GM12878 (cell line): ENCODE measurements around the gene CTAG1A. TPM values are rescaled to one million over a fixed set of nuclear protein-coding genes. Genes with fewer than 3 reads are reported as not detected.

ENCODE experiments used
- ATAC-seq: fragments of 200-7000 bp; cut with Tn5 transposase; 3 replicates; pipeline ENCODE4 v1.9.1; 2020; ENCODE audit warnings: mild to moderate bottlenecking, moderate library complexity
- BruUV-seq: library from RNA; stranded (reverse); fragments of 400-500 nt; replicated peaks from 2 replicates; lab custom pipeline; 2021; lab: Mats Ljungman, UMichigan
- CTCF ChIA-PET: fragments of 300-600 bp; sonication (Branson Sonifier 250); formaldehyde crosslinking; extraction: SDS; loops from one replicate; lab custom pipeline; 2021; ENCODE audit warnings: inconsistent platforms; lab: Yijun Ruan, JAX
- POLR2A ChIA-PET: fragments of 350-600 bp; formaldehyde crosslinking; extraction: SDS; loops from one replicate; lab custom pipeline; 2021; ENCODE audit warnings: inconsistent platforms; lab: Charles Lee
- RAD21 ChIA-PET: fragments of 300-600 bp; sonication (Branson Sonifier 250); formaldehyde crosslinking; loops from one replicate; lab custom pipeline; 2023; ENCODE audit warnings: antibody characterized with exemption; ENCODE audit not compliant: unreplicated experiment; lab: Charles Lee
- SMC1A ChIA-PET: fragments of 300-600 bp; sonication (Branson Sonifier 250); formaldehyde crosslinking; loops from one replicate; lab custom pipeline; 2023; ENCODE audit not compliant: unreplicated experiment, uncharacterized antibody; lab: Charles Lee
- DNase-seq: peaks from one replicate; pipeline ENCODE4 v3.0.0-alpha.2; 2011; ENCODE audit warnings: low read depth, low spot score
- FAIRE-seq: peaks from 3 replicates; lab custom pipeline; 2011; peaks lifted over from hg19 to GRCh38; lab: Jason Lieb, UNC
- H2AFZ ChIP-seq: 2 replicates; pipeline ENCODE4 v1.6.0; 2011; ENCODE audit warnings: low read depth, low read length, control low read depth; ENCODE audit not compliant: control insufficient read depth
- H3K27ac ChIP-seq: 2 replicates; pipeline ENCODE4 v1.5.1; 2011; ENCODE audit warnings: control low read depth; ENCODE audit not compliant: control insufficient read depth, insufficient read depth
- H3K27me3 ChIP-seq, 2 experiments: replicated peaks in 1 of 2; 2 replicates each; pipeline versions ENCODE4 v1.6.0 to v1.6.1; 2011; ENCODE audit warnings: low read length in 1 of 2; ENCODE audit not compliant: control insufficient read depth in 2 of 2, insufficient read depth in 2 of 2
- H3K36me3 ChIP-seq, 2 experiments: 2 replicates each; pipeline ENCODE4 v1.5.1; 2011; ENCODE audit warnings: low read length in 1 of 2; ENCODE audit not compliant: control insufficient read depth in 2 of 2, insufficient read depth in 2 of 2
- H3K4me1 ChIP-seq: 2 replicates; pipeline ENCODE4 v1.6.1; 2011; ENCODE audit warnings: mild to moderate bottlenecking, low read length, moderate library complexity, mixed read lengths; ENCODE audit not compliant: control insufficient read depth, insufficient read depth
- H3K4me2 ChIP-seq: 2 replicates; pipeline ENCODE4 v1.6.0; 2011; ENCODE audit warnings: control low read depth; ENCODE audit not compliant: control insufficient read depth, insufficient read depth
- H3K4me3 ChIP-seq: fragments of 200-600 bp; sonication (generic); 2 replicates; pipeline ENCODE4 v1.5.1; 2016
- H3K79me2 ChIP-seq: 2 replicates; pipeline ENCODE4 v1.6.0; 2011; ENCODE audit warnings: low read length; ENCODE audit not compliant: control insufficient read depth, insufficient read depth
- H3K9ac ChIP-seq: 2 replicates; pipeline ENCODE4 v1.8.0; 2011; ENCODE audit warnings: low read length, control low read depth, mixed read lengths; ENCODE audit not compliant: control insufficient read depth, insufficient read depth
- H3K9me3 ChIP-seq: replicated peaks from 3 replicates; pipeline ENCODE4 v1.5.1; 2011; ENCODE audit warnings: mild to moderate bottlenecking, low read length; ENCODE audit not compliant: control insufficient read depth, insufficient read depth
- H4K20me1 ChIP-seq: 2 replicates; pipeline ENCODE4 v1.6.0; 2011; ENCODE audit not compliant: control insufficient read depth, insufficient read depth
- EED ChIP-seq: sonication (generic); IDR thresholded peaks from 2 replicates; pipeline ENCODE4 v1.6.1; 2016; ENCODE audit warnings: antibody characterized with exemption, low read depth
- HDGF ChIP-seq: fragments of 450-650 bp; IDR thresholded peaks from 2 replicates; pipeline ENCODE4 v1.6.1; 2016; ENCODE audit warnings: antibody characterized with exemption
- HSF1 ChIP-seq: fragments of 150-350 bp; IDR thresholded peaks from 2 replicates; pipeline ENCODE4 v1.6.1; 2014; ENCODE audit warnings: mild to moderate bottlenecking, low read depth, low read length
- KAT2A ChIP-seq: conservative IDR thresholded peaks from 2 replicates; pipeline ENCODE4 v1.6.1; 2011; ENCODE audit warnings: low read depth, low read length; ENCODE audit not compliant: control insufficient read depth
- LARP7 ChIP-seq: fragments of 450-650 bp; IDR thresholded peaks from 2 replicates; pipeline ENCODE4 v1.6.1; 2017; ENCODE audit warnings: mild to moderate bottlenecking
- NFIC ChIP-seq: IDR thresholded peaks from 2 replicates; pipeline ENCODE4 v1.6.1; 2012; ENCODE audit warnings: low read depth, mild to moderate bottlenecking, inconsistent platforms, low read length, moderate library complexity
- NFYA ChIP-seq: IDR thresholded peaks from 2 replicates; pipeline ENCODE4 v1.6.1; 2011; ENCODE audit warnings: low read depth, mild to moderate bottlenecking, low read length, improper control_type of control experiment, borderline replicate concordance
- PKNOX1 ChIP-seq: fragments of 450-650 bp; IDR thresholded peaks from 2 replicates; pipeline ENCODE4 v1.6.1; 2016; ENCODE audit warnings: mild to moderate bottlenecking
- PML ChIP-seq: IDR thresholded peaks from 2 replicates; pipeline ENCODE4 v1.6.1; 2012; ENCODE audit warnings: low read length, inconsistent platforms
- SMAD5 ChIP-seq: IDR thresholded peaks from 2 replicates; pipeline ENCODE4 v1.6.1; 2016; ENCODE audit warnings: antibody characterized with exemption, low read depth
- STAT3 ChIP-seq: IDR thresholded peaks from 2 replicates; pipeline ENCODE4 v1.6.1; 2011; ENCODE audit warnings: low read depth, low read length, improper control_type of control experiment
- TBL1XR1 ChIP-seq: IDR thresholded peaks from 2 replicates; pipeline ENCODE4 v1.6.1; 2012; ENCODE audit warnings: low read depth, low read length, improper control_type of control experiment
- TCF7 ChIP-seq: IDR thresholded peaks from 2 replicates; pipeline ENCODE4 v1.6.1; 2014; ENCODE audit warnings: antibody characterized with exemption, borderline replicate concordance
- USF1 ChIP-seq: IDR thresholded peaks from 2 replicates; pipeline ENCODE4 v1.6.1; 2011; ENCODE audit warnings: borderline replicate concordance, low read depth, mild to moderate bottlenecking, moderate library complexity, mixed read lengths, low read length; ENCODE audit not compliant: insufficient read depth; ENCODE audit errors: extremely low read length
- YY1 ChIP-seq: IDR thresholded peaks from 2 replicates; pipeline ENCODE4 v1.6.1; 2011; ENCODE audit warnings: low read depth, mild to moderate bottlenecking, low read length
- ZNF274 ChIP-seq: IDR thresholded peaks from one replicate; pipeline ENCODE4 v1.8.0; 2011; ENCODE audit not compliant: insufficient read length, insufficient read depth
- ZNF384 ChIP-seq: IDR thresholded peaks from 2 replicates; pipeline ENCODE4 v1.6.1; 2012; ENCODE audit warnings: low read depth, mild to moderate bottlenecking, low read length, improper control_type of control experiment, borderline replicate concordance
- WGBS: methylation state at CpG from one replicate; pipeline ENCODE4 v1.1.6; 2016; ENCODE audit warnings: low lambda C conversion rate; ENCODE audit not compliant: insufficient replicate concordance, insufficient coverage; ENCODE audit errors: missing lambda C conversion rate; 5-methylcytosine and 5-hydroxymethylcytosine counted together
- in situ Hi-C: fragments of 300-500 bp; cut with MboI; formaldehyde crosslinking; loops from 9 replicates; pipeline ENCODE4 v1.14.3; 2018; ENCODE audit warnings: mixed read lengths
- intact Hi-C: fragments of 100-400 bp; cut with micrococcal nuclease; formaldehyde crosslinking; loops from one replicate; pipeline ENCODE4 v1.14.2; 2022; ENCODE audit not compliant: unreplicated experiment
- polyA plus RNA-seq, 11 experiments: library from polyadenylated mRNA; depleted of rRNA in 4 of 11; unstranded in 6 of 11; stranded (reverse) in 5 of 11; fragments of >200 nt; fragmentation: Nextera tagmentation in 4 of 11; fragmentation: Illumina TruSeq in 1 of 11; extraction: Ambion mirVana in 4 of 11; extraction: Trizol in 1 of 11; gene quantifications; 1 replicate in 1 of 11; 2 replicates in 10 of 11; pipeline versions ENCODE4 v1.2.1 to v1.2.3, GENCODE V29; 2011 to 2016; ENCODE audit warnings: inconsistent platforms in 2 of 11, missing spikeins in 2 of 11, low read depth in 1 of 11
- total RNA-seq, 4 experiments: library from RNA; depleted of rRNA in 3 of 4; stranded (reverse); fragments of >200 nt in 3 of 4; fragmentation: Illumina TruSeq in 1 of 4; extraction: Trizol in 1 of 4; gene quantifications; 2 replicates each; pipeline versions ENCODE4 v1.2.1 to v1.2.3, GENCODE V29; 2013 to 2021

The CTAG1A gene
- total and polyA plus RNA-seq, 10 of the 15 experiments (the other 5 are each of a cell fraction or from before 2014, with no cell fraction given), result not detected

GRCh38 chrX:154597221-154597620, 12.3 kb downstream of the CTAG1A start:
- no peak for TF ChIP-seq NFYA
- TF ChIP-seq PML, result no peak
- no peak for TF ChIP-seq YY1
- no peak for TF ChIP-seq NFIC
- ChIA-PET RAD21 (no interaction called here), SMC1A (no interaction called here), CTCF (no interaction called here), POLR2A (interaction anchor here (0.6 kb wide), 1 partner anchor 53 kb away, joined by 6 read pairs; no protein-coding TSS in a partner anchor)
- no peak overlapping the region for H3K27ac ChIP-seq
- no peak for ATAC-seq
- H2AFZ ChIP-seq, result no peak overlapping the region
- H3K9ac ChIP-seq, result no peak overlapping the region
- H3K9me3 ChIP-seq, result no peaks in the 10 kb centered on the region; the same call in 2 of the 3 replicates
- in situ Hi-C loops (loop anchor here (25.0 kb wide), 1 partner anchor 140 kb away; no protein-coding TSS in a partner anchor), intact Hi-C loops (no loop called here)
- H3K79me2 ChIP-seq, result no peaks in the 10 kb centered on the region
- FAIRE-seq, result no peak
- WGBS, result 43% methylated on average over 12 of the region's 12 CpGs
- H3K4me3 ChIP-seq, result no peak overlapping the region
- H3K36me3 ChIP-seq, result no peaks in the 10 kb centered on the region
- no peak for DNase-seq
- H4K20me1 ChIP-seq, result no peaks in the 10 kb centered on the region
- no peak overlapping the region for H3K4me2 ChIP-seq
- no peaks in the 10 kb centered on the region for H3K27me3 ChIP-seq
- no peaks in the 10 kb centered on the region for H3K4me1 ChIP-seq
- no TSS peak for BruUV-seq

- no peaks in the 10 kb centered on the region for H4K20me1 ChIP-seq
- H3K9me3 ChIP-seq, result no peaks in the 10 kb centered on the region; the same call in 2 of the 3 replicates
- no peak overlapping the region for H3K27ac ChIP-seq
- intact Hi-C loops, result no loop called here
- no TSS peak for BruUV-seq
- no peaks in the 10 kb centered on the region for H3K36me3 ChIP-seq
- H3K4me2 ChIP-seq, result no peak overlapping the region
- WGBS, result 37% methylated on average over 8 of the region's 8 CpGs
- no peak overlapping the region for H3K9ac ChIP-seq
- DNase-seq (no peak), ATAC-seq (no peak), FAIRE-seq (no peak)
- ChIA-PET RAD21 (no interaction called here), POLR2A (no interaction called here), SMC1A (no interaction called here), CTCF (interaction anchor here (0.8 kb wide), 1 partner anchor 151 kb away, joined by 3 read pairs; no protein-coding TSS in a partner anchor)
- H3K27me3 ChIP-seq, result no peaks in the 10 kb centered on the region
- no peaks in the 10 kb centered on the region for H3K4me1 ChIP-seq
- no peaks in the 10 kb centered on the region for H3K79me2 ChIP-seq
- H3K4me3 ChIP-seq, result no peak overlapping the region
- no peak overlapping the region for H2AFZ ChIP-seq
- in situ Hi-C loops, result loop anchor here (25.0 kb wide), 1 partner anchor 139 kb away; no protein-coding TSS in a partner anchor
- no peak for TF ChIP-seq PKNOX1
- no peak for TF ChIP-seq LARP7
- TF ChIP-seq TBL1XR1, result no peak
- no peak for TF ChIP-seq KAT2A
- TF ChIP-seq STAT3, result no peak
- no peak for TF ChIP-seq HDGF
- TF ChIP-seq ZNF384, result no peak
- TF ChIP-seq SMAD5, result no peak
- no peak for TF ChIP-seq USF1
- TF ChIP-seq ZNF274, result no peak
- no peak for TF ChIP-seq EED
- TF ChIP-seq HSF1, result no peak
- no peak for TF ChIP-seq TCF7
Observed at GRCh38 chrX:154598656-154599055, 13.7 kb downstream of the CTAG1A start.
